Esophagus muscularis mucosa (tissue), 4 donors: ENCODE data around the gene GIMAP5. TPM values are rescaled to one million over a fixed set of nuclear protein-coding genes. Genes with fewer than 3 reads are reported as not detected.
A peak's percentile ranks its signal among the peaks of the same experiment; 100 is the strongest.

ENCODE experiments used
- DNase-seq: peaks from one replicate; pipeline ENCODE4 v3.0.0-alpha.2; 2017; ENCODE audit errors: extremely low spot score
- H3K27ac ChIP-seq, 4 donors: fragments of 200-600 bp; sonication (generic); replicated peaks in 1 of 4; 1 replicate in 3 of 4; 2 replicates in 1 of 4; pipeline ENCODE4 v1.5.1; 2016 to 2019; ENCODE audit warnings: mild to moderate bottlenecking in 1 of 4
- H3K27me3 ChIP-seq, 4 donors: fragments of 200-600 bp; sonication (generic); one replicate each; pipeline versions ENCODE4 v1.5.1 to v1.6.0; 2016 to 2019
- H3K36me3 ChIP-seq, 4 donors: fragments of 200-600 bp; sonication (generic); one replicate each; pipeline ENCODE4 v1.5.1; 2016 to 2019
- H3K4me1 ChIP-seq, 4 donors: fragments of 200-600 bp; sonication (generic); one replicate each; pipeline ENCODE4 v1.5.1; 2016 to 2019
- H3K4me3 ChIP-seq, 4 donors: fragments of 200-600 bp; sonication (generic); 1 replicate in 2 of 4; 2 replicates in 2 of 4; pipeline ENCODE4 v1.5.1; 2016 to 2019; ENCODE audit warnings: mild to moderate bottlenecking in 4 of 4, moderate library complexity in 1 of 4
- H3K9me3 ChIP-seq, 4 donors: fragments of 200-600 bp; sonication (generic); 1 replicate in 3 of 4; 2 replicates in 1 of 4; pipeline ENCODE4 v1.5.1; 2016 to 2019
- EP300 ChIP-seq: sonication (generic); formaldehyde crosslinking; IDR thresholded peaks from one replicate; pipeline ENCODE4 v1.6.1; 2017; ENCODE audit warnings: antibody characterized with exemption
- POLR2A ChIP-seq: fragments of 450-650 bp; IDR thresholded peaks from one replicate; pipeline ENCODE4 v1.6.1; 2017; ENCODE audit warnings: antibody characterized with exemption, moderate library complexity, mild to moderate bottlenecking, low read depth
- POLR2AphosphoS5 ChIP-seq, 2 donors: sonication (generic); formaldehyde crosslinking; IDR thresholded peaks; one replicate each; pipeline ENCODE4 v1.6.1; 2017; ENCODE audit warnings: antibody characterized with exemption in 2 of 2
- WGBS: methylation state at CpG from one replicate; pipeline ENCODE4 v1.1.5; 2018; 5-methylcytosine and 5-hydroxymethylcytosine counted together
- intact Hi-C: fragments of 100-400 bp; cut with DNase I; formaldehyde crosslinking; loops from one replicate; pipeline ENCODE4 v1.15.1; 2023
- total RNA-seq, 4 donors: library from RNA; depleted of rRNA; stranded (reverse); fragments of >200 nt; gene quantifications; one replicate each; pipeline versions ENCODE4 v1.1.0 to v1.2.1, GENCODE V29; 2016
- TF ChIP-seq, protein P1 (sequence below), 3 experiments: fragments of 200-600 bp in 2 of 3; fragments of 450-650 bp in 1 of 3; sonication (generic) in 2 of 3; IDR thresholded peaks; one replicate each; pipeline ENCODE4 v1.5.1; 2017 to 2019; ENCODE audit warnings: antibody characterized with exemption in 3 of 3, mild to moderate bottlenecking in 2 of 3, moderate library complexity in 1 of 3

GIMAP5 gene
- total RNA-seq, 4 donors from 2014 or later, result 26.9 to 48.2 (median 28.6) TPM

DNA sequence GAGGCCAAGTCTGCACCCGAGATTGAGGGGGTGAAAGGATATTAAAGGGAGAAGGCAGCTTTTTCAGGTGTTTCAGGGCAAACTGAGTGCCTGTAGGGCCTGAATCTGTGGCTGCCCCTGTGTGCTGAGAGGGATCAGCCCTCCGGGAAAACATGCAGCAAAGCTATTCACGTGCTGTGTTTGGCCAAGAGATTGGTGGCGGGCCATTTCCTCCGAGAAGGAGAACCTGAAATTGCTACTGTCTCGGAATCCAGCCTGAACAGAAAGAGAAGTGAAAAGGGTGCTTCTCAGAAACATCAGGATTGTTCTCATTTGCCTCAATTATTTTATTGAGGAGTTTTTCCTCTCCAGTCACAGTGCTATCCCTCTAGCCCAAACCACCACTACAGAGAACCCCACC lies 16.0 kb downstream of the GIMAP5 start:
- no peaks in the 10 kb centered on the region for H3K36me3 ChIP-seq
- intact Hi-C loops, result no loop called here
- H3K27me3 ChIP-seq, result no peaks in the 10 kb centered on the region
- peaks cover 4 to 27% (median 25%) of the 10 kb centered on the region in 4 donors for H3K4me1 ChIP-seq
- 74% methylated on average over 6 of the region's 6 CpGs for WGBS
- peak overlapping the region in 1 of 4 donors; percentile 36 for H3K27ac ChIP-seq
- no peak for DNase-seq
- H3K4me3 ChIP-seq, result no peak overlapping the region
- TF ChIP-seq, protein P1, sequence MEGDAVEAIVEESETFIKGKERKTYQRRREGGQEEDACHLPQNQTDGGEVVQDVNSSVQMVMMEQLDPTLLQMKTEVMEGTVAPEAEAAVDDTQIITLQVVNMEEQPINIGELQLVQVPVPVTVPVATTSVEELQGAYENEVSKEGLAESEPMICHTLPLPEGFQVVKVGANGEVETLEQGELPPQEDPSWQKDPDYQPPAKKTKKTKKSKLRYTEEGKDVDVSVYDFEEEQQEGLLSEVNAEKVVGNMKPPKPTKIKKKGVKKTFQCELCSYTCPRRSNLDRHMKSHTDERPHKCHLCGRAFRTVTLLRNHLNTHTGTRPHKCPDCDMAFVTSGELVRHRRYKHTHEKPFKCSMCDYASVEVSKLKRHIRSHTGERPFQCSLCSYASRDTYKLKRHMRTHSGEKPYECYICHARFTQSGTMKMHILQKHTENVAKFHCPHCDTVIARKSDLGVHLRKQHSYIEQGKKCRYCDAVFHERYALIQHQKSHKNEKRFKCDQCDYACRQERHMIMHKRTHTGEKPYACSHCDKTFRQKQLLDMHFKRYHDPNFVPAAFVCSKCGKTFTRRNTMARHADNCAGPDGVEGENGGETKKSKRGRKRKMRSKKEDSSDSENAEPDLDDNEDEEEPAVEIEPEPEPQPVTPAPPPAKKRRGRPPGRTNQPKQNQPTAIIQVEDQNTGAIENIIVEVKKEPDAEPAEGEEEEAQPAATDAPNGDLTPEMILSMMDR (IDR thresholded peaks at IDR 0.05), result no peak
- TF ChIP-seq EP300 (no peak), POLR2AphosphoS5 (IDR thresholded peaks at IDR 0.05) (no peak)
- no peaks in the 10 kb centered on the region for H3K9me3 ChIP-seq

DNA sequence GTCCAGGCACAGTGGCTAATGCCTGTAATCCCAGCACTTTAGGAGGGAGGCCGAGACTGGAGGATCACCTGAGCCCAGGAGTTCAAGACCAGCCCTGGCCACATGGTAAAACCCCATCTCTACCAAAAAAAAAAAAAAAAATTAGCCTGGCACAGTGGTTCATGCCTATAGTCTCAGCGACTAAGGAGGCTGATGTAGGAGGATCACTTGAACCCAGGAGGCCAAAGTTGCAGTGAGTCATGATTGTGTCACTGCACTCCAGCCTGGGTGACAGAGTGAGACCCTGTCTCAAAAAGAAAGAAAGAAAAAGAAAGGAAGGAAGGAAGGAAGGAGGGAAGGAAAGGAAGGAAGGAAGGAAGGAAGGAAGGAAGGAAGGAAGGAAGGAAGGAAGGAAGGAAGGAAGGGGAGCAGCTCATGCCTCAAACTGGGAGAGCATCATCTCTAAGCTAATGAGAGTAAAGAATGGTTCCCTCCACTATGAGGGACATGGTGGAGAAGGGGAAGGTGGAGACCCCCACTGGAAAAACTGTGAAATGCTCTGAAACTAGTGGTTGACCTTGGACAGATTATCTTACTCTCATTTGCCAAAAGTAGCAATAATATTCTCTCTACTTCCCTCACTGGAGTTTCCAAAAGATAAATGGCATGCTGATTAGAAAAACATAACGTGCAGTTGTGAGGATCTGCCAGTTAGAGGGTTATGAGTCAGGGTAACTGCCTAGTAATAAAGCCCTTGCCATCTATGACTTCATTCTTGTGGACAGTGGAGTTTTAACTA lies 16.8 kb downstream of the GIMAP5 start:
- 47% methylated on average over 3 of the region's 3 CpGs for WGBS
- Histone ChIP-seq H3K27me3 (no peaks in the 10 kb centered on the region), H3K9me3 (no peaks in the 10 kb centered on the region), H3K4me1 (peaks cover 4 to 27% (median 25%) of the 10 kb centered on the region in 4 donors), H3K4me3 (no peak overlapping the region), H3K27ac (peak overlapping the region in 1 of 4 donors; percentile 11), H3K36me3 (no peaks in the 10 kb centered on the region)
- intact Hi-C loops, result no loop called here
- no peak for TF ChIP-seq POLR2AphosphoS5 (IDR thresholded peaks at IDR 0.05)
- no peak for TF ChIP-seq EP300
- TF ChIP-seq, protein P1 (IDR thresholded peaks at IDR 0.05), result no peak
- no peak for TF ChIP-seq POLR2A
- no peak for DNase-seq

DNA sequence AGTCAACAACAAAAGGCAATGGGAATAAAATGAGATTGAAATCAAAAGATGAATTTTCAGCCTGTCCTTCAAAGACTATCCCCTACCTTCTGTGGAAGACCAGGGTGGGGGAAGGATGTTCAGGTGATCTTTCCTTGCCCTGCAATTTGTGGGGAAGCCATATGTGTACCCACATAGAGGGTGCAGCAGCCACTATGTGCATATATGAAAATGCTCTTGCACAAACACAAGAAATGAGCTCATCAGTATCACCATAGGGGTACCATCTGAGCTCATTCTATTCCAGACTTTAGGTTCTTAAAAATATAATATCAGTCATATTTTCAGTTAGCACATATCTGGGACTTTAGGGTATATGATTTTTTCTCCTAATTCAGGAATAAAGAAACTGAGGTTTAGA lies 17.7 kb downstream of the GIMAP5 start:
- Histone ChIP-seq H3K27ac (peak overlapping the region in 2 of 4 donors; percentile 17 to 45), H3K4me3 (no peak overlapping the region), H3K27me3 (no peaks in the 10 kb centered on the region), H3K36me3 (no peaks in the 10 kb centered on the region), H3K9me3 (no peaks in the 10 kb centered on the region), H3K4me1 (peaks cover 4 to 27% (median 25%) of the 10 kb centered on the region in 4 donors)
- TF ChIP-seq EP300, result no peak
- TF ChIP-seq, protein P1 (IDR thresholded peaks at IDR 0.05), result no peak
- no peak for TF ChIP-seq POLR2AphosphoS5 (IDR thresholded peaks at IDR 0.05)
- TF ChIP-seq POLR2A, result no peak
- intact Hi-C loops, result no loop called here
- no peak for DNase-seq

DNA sequence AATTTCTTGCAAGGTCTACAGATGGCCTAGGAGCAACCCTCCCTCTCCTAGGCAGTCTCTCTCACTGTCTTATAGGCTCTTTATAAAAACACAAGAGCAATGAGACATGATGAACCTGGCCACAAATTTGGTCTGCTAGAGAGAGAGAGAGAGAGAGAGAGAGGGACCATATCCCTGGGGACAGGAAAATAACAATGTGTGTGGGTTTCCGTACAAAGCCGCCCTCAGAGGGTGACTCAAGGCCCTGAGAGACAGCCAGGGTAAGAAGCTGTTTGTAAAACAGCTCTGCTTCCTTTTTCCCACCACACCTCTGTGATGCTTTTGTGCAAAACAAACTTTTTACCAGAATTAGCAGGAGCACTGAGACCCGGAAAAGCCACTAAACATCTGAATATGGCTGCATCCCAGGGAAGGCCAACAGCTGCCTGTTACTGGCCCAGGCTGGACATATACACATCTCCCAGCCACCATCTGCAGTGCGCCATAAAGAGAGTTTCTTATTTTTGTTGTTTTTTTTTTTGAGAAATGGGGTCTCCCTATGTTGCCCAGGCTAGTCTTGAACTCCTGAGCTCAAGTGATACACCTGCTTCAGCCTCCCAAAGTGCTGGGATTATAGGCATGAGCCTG lies 18.4 kb downstream of the GIMAP5 start:
- TF ChIP-seq POLR2AphosphoS5 (IDR thresholded peaks at IDR 0.05) (no peak), EP300 (no peak), POLR2A (no peak)
- TF ChIP-seq, protein P1 (IDR thresholded peaks at IDR 0.05), result no peak
- Histone ChIP-seq H3K36me3 (no peaks in the 10 kb centered on the region), H3K4me1 (peaks cover 4 to 27% (median 25%) of the 10 kb centered on the region in 4 donors), H3K4me3 (no peak overlapping the region), H3K27ac (peak overlapping the region in 3 of 4 donors; percentile 28 to 54 (median 40)), H3K27me3 (no peaks in the 10 kb centered on the region), H3K9me3 (no peaks in the 10 kb centered on the region)
- intact Hi-C loops, result loop anchor here (2.0 kb wide), 1 partner anchor 305 kb away; the partner anchor contains the start of gene GIMAP8
- WGBS, result 75% methylated on average over 4 of the region's 4 CpGs
- no peak for DNase-seq
